Naive B cell (primary cell): Measurements from ENCODE around the gene AIFM3. TPM values are rescaled to one million over a fixed set of nuclear protein-coding genes. Genes with fewer than 3 reads are reported as not detected.
"Not testable (repeated sequence)": the region's sequence is repeated elsewhere in the genome, so short reads cannot be mapped to it uniquely, and the experiment has no call there.

Experiments
- ATAC-seq, 2 donors: fragments of 150-1000 bp; cut with Tn5 transposase; 2 replicates each; pipeline ENCODE4 v1.10.0; 2021; ENCODE audit warnings: low read depth in 2 of 2, mild to moderate bottlenecking in 2 of 2, moderate library complexity in 2 of 2
- DNase-seq: peaks from one replicate; pipeline ENCODE4 v3.0.0; 2022
- H3K27ac Mint-ChIP-seq, 6 donors: one replicate each; pipeline ENCODE4 v1.8.0; 2020 to 2022; ENCODE audit warnings: mild to moderate bottlenecking in 6 of 6, mixed read lengths in 6 of 6, moderate library complexity in 5 of 6, inconsistent platforms in 2 of 6
- H3K27me3 Mint-ChIP-seq, 3 donors: one replicate each; pipeline ENCODE4 v1.8.0; 2021 to 2022; ENCODE audit warnings: mixed read lengths in 3 of 3, mild to moderate bottlenecking in 1 of 3
- H3K36me3 Mint-ChIP-seq, 2 donors: one replicate each; pipeline ENCODE4 v1.8.0; 2020 to 2022; ENCODE audit warnings: mixed read lengths in 2 of 2, inconsistent platforms in 1 of 2, mild to moderate bottlenecking in 1 of 2
- H3K4me1 Mint-ChIP-seq, 3 donors: one replicate each; pipeline ENCODE4 v1.8.0; 2020 to 2022; ENCODE audit warnings: mixed read lengths in 3 of 3, inconsistent platforms in 1 of 3, mild to moderate bottlenecking in 1 of 3, moderate library complexity in 1 of 3
- H3K4me3 Mint-ChIP-seq, 8 donors: one replicate each; pipeline ENCODE4 v1.8.0; 2020 to 2022; ENCODE audit warnings: mild to moderate bottlenecking in 8 of 8, mixed read lengths in 8 of 8, moderate library complexity in 8 of 8, inconsistent platforms in 2 of 8
- H3K9me3 Mint-ChIP-seq, 7 donors: one replicate each; pipeline ENCODE4 v1.8.0; 2020 to 2022; ENCODE audit warnings: mixed read lengths in 7 of 7, mild to moderate bottlenecking in 5 of 7, inconsistent platforms in 2 of 7, moderate library complexity in 1 of 7
- polyA plus RNA-seq, 6 donors: library from polyadenylated mRNA; unstranded; fragments of 300-500 nt; fragmentation: Illumina TruSeq; gene quantifications; one replicate each; pipeline ENCODE4 v1.2.3, GENCODE V29; 2021; ENCODE audit warnings: low read depth in 6 of 6

Gene AIFM3
- polyA plus RNA-seq, 6 donors from 2014 or later = 0.26 to 0.82 TPM; not detected in 4

DNA sequence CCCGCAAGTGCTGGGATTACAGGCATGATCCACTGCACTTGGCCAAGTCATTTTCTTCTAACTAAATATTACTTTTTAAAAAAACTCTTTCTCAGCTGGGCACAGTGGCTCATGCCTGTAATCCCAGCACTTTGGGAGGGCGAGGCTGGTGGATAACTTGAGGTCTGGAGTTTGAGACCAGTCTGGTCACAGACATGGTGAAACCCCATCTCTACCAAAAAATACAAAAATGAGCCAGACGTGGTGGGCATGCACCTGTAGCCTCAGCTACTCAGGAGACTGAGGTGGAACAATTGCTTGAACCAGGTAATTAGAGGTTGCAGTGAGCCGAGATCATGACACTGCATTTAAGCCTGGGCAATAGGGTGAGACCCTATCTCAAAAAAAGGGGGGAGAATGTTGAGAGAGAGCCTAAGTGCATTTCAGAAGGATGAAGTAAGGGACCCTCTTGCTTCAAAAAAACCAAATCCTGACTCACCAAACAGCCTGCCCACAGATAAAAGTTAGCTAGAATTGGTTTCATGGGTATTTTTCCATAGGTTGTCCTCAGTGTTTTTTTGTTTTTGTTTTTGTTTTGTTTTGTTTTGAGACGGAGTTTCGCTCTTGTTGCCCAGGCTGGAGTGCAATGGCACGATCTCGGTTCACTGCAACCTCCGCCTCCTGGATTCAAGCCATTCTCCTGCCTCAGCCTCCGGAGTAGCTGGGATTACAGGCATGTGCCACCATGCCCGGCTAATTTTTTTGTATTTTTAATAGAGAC lies 31.1 kb upstream of the AIFM3 start:
- Mint-ChIP-seq H3K4me1 (peaks cover 40 to 73% (median 61%) of the 10 kb centered on the region in 3 donors), H3K27ac (peak overlapping the region in 1 of 6 donors; percentile 24), H3K4me3 (peak overlapping the region in 1 of 8 donors; percentile 23)
- H3K9me3 Mint-ChIP-seq, H3K27me3 Mint-ChIP-seq, H3K36me3 Mint-ChIP-seq, ATAC-seq, DNase-seq: not testable (repeated sequence)

DNA sequence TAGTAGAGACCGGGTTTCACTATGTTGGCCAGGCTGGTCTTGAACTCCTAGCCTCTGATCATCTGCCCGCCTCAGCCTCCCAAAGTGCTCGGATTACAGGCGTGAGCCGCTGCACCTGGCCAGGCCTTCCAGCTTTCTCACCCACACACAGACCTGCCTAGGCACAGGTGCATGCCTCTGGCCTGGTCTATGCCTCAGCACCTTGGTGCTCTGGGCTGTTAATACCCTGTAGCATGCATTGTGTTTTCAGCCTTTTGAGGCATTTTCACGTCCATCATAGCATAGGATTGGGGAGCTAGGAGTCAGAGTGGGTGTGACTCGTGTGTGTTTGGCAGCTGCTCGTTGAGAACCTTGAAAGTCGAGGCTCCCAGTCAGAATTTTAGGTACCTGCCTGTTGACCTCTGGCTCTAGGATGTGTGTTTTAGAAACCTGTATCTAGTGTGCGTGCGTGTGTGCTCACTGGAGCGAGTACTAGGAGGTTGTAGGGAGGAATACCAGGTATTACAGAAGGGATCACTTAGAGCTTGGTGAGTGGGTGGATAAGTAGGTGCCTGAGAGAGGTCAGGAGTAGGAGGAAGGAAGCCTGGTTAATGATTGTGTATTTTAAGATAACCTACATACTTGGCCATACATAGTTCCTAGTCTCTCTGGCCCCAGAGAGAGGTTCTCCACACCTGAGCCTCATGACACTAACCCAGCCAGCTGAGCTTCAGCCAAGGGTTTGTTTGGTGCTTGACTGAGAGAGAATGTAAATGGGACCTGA lies 29.8 kb upstream of the AIFM3 start:
- Mint-ChIP-seq H3K4me1 (peaks cover 42 to 76% (median 67%) of the 10 kb centered on the region in 3 donors), H3K9me3 (no peaks in the 10 kb centered on the region), H3K27me3 (no peaks in the 10 kb centered on the region), H3K27ac (peak overlapping the region in 3 of 6 donors; percentile 34 to 88 (median 62)), H3K36me3 (peaks cover 5 to 7% of the 10 kb centered on the region in 2 donors), H3K4me3 (peak overlapping the region in 6 of 8 donors; percentile 34 to 78 (median 62))
- DNase-seq = no peak
- ATAC-seq = no peak

DNA sequence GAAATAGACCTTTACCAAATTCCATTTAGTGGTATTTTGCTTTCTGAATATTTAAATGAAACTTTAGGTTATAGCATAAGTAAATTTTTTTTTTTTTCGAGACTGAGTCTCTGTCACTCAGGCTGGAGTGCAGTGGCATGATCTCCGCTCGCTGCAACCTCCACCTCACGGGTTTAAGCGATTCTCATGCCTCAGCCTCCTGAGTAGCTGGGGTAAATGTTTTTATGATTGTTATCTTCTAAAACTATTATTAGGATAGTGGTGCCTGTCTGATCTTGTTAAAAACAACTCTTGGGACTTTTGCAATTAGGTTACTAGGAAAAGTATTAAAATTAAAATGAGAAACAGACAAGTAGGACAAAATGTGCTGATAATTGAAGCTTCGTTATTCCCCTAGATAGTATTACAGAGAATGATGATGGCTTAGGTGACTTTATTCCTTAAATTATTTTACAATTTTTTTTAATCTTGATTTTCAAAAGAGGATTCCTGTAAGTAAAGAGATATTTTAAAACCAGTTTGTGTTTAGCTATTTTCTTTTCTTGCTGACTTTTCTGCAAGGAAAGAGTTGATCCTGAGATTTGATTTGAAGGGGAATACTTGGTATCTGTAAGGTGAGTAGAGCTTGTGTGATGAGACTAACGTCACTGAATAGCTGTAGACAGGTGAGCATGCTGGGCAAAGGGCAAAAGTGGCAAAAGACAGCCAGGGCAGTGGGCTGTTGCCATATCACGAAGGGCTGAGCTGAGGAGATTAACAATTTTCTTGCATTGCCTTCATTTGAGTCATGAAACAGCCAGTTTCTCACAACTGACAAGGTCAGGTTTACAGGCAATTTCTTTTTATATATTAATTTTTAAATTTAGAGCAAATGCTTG lies 29.0 kb upstream of the AIFM3 start:
- Mint-ChIP-seq H3K36me3 (peaks cover 5 to 7% of the 10 kb centered on the region in 2 donors), H3K4me1 (peaks cover 42 to 76% (median 70%) of the 10 kb centered on the region in 3 donors), H3K27me3 (no peaks in the 10 kb centered on the region), H3K27ac (peak overlapping the region in 2 of 6 donors; percentile 34 to 62), H3K9me3 (no peaks in the 10 kb centered on the region), H3K4me3 (peak overlapping the region in 1 of 8 donors; percentile 61)
- ATAC-seq = no peak
- DNase-seq = no peak

DNA sequence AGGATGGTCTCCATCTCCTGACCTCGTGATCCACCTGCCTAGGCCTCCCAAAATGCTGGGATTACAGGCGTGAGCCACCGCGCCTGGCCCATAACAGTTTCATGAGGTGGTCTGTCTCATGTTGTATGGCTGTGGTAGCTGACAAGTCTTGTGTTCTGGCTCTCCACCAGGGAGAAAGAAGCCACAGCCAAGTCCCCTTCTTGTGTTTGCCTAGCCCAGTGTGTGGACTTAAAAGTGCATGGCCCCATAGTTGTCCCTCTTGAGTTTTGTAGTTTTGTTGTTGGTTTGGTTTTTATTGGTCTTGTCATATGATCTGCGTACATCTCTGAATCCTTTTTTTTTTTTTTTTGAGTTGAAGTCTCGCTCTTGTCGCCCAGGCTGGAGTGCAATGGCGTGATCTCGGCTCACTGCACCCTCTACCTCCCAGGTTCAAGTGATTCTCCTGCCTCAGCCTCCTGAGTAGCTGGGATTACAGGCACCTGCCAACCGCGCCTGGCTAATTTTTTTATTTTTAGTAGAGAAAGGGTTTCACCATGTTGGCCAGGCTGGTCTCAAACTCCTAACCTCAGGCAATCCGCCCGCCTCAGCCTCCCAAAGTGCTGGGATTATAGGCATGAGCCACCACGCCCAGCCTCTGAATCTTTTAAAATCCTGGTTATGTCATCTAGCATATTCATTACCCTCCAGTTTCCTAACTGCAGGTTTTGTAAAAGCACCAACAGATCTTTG lies 27.4 kb upstream of the AIFM3 start:
- peak overlapping the region in 5 of 6 donors; percentile 59 to 74 (median 65) for H3K27ac Mint-ChIP-seq

DNA sequence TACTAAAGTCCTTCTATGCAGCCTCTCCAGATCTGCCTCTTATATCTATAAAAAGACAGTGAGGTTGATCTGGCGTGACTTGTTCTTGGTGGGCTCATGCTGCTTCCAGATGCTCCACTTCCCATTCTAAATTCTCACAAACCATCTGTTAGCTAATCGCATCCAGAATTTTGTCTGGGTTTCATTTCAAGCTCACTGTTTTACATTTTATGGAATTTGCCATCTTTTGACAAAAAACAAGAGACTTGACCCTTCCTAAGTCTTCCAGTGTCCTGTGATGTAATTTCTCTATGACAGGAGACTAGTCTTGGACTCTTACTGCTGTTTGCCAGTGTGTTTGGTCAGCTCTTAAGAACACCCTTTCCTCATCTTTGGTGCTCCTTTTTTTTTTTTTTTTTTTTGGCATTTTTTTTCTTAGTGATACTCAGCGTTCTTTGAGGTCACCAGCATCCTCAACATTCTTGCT lies 26.8 kb upstream of the AIFM3 start:
- no peaks in the 10 kb centered on the region for H3K27me3 Mint-ChIP-seq
- H3K27ac Mint-ChIP-seq = peak overlapping the region in 2 of 6 donors; percentile 59 to 74
- H3K4me3 Mint-ChIP-seq = no peak overlapping the region
- peaks cover 7 to 9% of the 10 kb centered on the region in 2 donors for H3K36me3 Mint-ChIP-seq
- ATAC-seq (no peak), DNase-seq (no peak)
- no peaks in the 10 kb centered on the region for H3K9me3 Mint-ChIP-seq
- peaks cover 43 to 79% (median 79%) of the 10 kb centered on the region in 3 donors for H3K4me1 Mint-ChIP-seq

More for the DNA sequence above, 27.4 kb upstream of the AIFM3 start:
- DNase-seq, H3K4me3 Mint-ChIP-seq, H3K9me3 Mint-ChIP-seq, ATAC-seq, H3K36me3 Mint-ChIP-seq, H3K27me3 Mint-ChIP-seq: not testable (repeated sequence)
- peaks cover 41 to 76% (median 75%) of the 10 kb centered on the region in 3 donors for H3K4me1 Mint-ChIP-seq

DNA sequence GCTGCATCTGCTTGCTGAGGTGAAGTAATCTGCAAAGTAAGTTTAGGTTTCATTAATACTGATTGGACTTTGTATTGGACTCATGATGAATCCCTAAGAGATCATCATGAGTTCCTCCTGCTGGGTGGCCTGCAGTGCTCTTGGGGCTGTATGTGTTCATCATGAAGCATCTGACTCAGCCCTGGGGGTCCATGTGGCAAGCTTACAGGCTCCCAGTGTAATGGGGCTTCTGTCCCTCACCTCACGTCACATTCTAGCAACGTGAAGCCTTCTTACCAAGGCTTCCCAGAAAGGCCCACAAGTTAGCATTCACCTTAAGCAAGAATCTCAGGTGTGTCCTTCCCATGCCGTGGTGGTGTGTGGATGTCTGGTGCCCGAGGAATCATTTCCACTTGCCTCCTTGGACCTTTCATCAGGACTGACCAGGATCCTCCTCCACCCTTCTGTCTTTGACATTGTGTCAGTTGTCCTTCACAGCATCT lies 26.1 kb upstream of the AIFM3 start:
- Mint-ChIP-seq H3K4me3 (no peak overlapping the region), H3K9me3 (no peaks in the 10 kb centered on the region)

DNA sequence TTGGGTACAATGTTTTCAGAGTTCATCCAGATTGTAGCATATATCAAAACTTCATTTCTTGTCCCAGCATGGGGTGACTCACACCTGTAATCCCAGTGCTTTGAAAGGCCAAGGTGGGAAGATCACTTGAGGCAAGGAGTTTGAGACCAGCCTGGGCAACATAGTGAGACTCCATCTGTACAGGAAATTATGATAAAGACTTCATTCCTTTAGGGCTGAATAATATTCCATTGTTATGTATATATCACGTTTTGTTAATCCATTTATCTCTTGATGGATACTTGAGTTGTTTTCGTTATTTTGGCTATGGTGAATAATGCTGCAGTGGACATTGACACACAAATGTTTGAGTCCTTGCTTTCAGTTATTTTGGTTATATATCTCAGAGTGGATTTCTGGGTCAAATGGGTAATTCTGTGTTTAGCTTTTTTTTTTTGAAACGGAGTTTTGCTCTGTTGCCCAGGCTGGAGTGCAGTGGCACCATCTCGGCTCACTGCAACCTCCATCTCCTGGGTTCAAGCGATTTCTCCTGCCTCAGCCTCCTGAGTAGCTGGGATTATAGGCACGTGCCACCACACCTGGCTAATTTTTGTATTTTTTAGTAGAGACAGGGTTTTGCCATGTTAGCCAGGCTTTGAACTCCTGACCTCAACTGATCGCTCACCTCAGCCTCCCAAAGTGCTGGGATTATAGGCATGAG lies 24.7 kb upstream of the AIFM3 start:
- DNase-seq, ATAC-seq, H3K36me3 Mint-ChIP-seq, H3K9me3 Mint-ChIP-seq, H3K27me3 Mint-ChIP-seq: not testable (repeated sequence)
- Mint-ChIP-seq H3K27ac (peak overlapping the region in 4 of 6 donors; percentile 51 to 86 (median 72)), H3K4me1 (peaks cover 48 to 88% (median 87%) of the 10 kb centered on the region in 3 donors), H3K4me3 (peak overlapping the region in 2 of 8 donors; percentile 26 to 43)

More for the DNA sequence above, 26.1 kb upstream of the AIFM3 start:
- DNase-seq (no peak), ATAC-seq (no peak)
- peaks cover 47 to 84% (median 83%) of the 10 kb centered on the region in 3 donors for H3K4me1 Mint-ChIP-seq
- peaks cover 7 to 9% of the 10 kb centered on the region in 2 donors for H3K36me3 Mint-ChIP-seq
- peak overlapping the region in 3 of 6 donors; percentile 1 to 44 (median 24) for H3K27ac Mint-ChIP-seq
- no peaks in the 10 kb centered on the region for H3K27me3 Mint-ChIP-seq

DNA sequence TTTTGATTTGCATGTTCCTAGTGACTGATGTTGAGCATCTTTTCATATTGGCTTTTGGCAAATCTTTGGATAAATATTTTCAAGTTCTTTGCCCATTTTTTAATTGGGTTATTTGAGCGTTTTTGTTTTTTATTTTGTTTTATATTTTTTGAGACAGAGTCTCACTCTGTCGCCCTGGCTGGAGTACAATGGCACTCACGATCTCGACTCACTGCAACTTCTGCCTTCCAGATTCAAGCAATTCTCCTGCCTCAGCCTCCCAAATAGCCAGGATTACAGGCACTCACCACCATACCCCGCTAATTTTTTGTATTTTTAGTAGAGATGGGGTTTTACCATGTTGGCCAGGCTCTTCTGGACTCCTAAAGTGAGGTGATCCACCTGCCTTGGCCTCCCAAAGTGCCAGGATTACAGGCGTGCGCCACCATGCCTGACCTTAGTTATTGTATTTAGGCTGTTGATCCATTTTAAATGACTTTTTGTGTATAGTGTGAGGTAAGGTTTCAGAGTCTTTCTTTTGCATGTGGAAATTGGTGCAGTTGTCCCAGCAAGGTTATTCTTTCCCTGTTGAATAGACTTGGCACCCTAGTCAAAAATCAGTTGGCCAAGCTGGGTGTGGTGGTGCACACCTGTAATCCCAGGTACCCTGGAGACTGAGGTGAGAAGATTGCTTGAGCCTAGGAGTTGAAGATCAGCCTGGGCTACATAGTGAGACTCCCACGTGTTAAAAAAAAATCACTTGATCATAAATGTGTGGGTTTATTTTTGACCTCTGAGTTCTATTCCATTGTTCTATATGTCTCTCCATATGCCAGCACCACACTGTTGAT lies 23.7 kb upstream of the AIFM3 start:
- peaks cover 42 to 86% (median 77%) of the 10 kb centered on the region in 3 donors for H3K4me1 Mint-ChIP-seq
- H3K9me3 Mint-ChIP-seq = no peaks in the 10 kb centered on the region
- no peak for ATAC-seq
- H3K27me3 Mint-ChIP-seq = no peaks in the 10 kb centered on the region
- peaks cover 0 to 5% of the 10 kb centered on the region in 2 donors for H3K36me3 Mint-ChIP-seq
- peak overlapping the region in 3 of 8 donors; percentile 16 to 59 (median 41) for H3K4me3 Mint-ChIP-seq
- H3K27ac Mint-ChIP-seq = peak overlapping the region in 3 of 6 donors; percentile 20 to 67 (median 59)
- no peak for DNase-seq

DNA sequence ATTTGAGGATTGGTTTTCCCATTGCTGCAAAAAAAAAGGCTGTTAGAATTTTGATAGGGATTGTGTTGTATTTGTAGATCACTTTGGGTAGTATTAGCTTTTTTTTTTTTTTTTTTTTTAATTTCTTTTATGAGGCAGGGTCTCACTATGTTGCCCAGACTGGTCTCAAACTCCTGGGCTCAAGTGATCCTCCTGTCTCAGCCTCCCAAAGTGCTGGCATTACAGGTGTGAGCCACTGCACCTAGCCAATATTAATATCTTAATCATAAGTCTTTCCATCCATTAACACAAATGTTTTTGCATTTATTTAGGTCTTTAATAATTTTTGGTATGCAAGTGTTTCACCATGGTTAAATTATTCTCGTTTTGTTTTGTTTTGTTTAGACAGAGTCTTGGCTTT lies 23.0 kb upstream of the AIFM3 start:
- peaks cover 0 to 5% of the 10 kb centered on the region in 2 donors for H3K36me3 Mint-ChIP-seq
- H3K4me3 Mint-ChIP-seq = peak overlapping the region in 1 of 8 donors; percentile 40
- H3K9me3 Mint-ChIP-seq = no peaks in the 10 kb centered on the region
- no peak overlapping the region for H3K27ac Mint-ChIP-seq
- no peaks in the 10 kb centered on the region for H3K27me3 Mint-ChIP-seq
- H3K4me1 Mint-ChIP-seq = peaks cover 36 to 82% (median 71%) of the 10 kb centered on the region in 3 donors
- DNase-seq (no peak), ATAC-seq (no peak)

DNA sequence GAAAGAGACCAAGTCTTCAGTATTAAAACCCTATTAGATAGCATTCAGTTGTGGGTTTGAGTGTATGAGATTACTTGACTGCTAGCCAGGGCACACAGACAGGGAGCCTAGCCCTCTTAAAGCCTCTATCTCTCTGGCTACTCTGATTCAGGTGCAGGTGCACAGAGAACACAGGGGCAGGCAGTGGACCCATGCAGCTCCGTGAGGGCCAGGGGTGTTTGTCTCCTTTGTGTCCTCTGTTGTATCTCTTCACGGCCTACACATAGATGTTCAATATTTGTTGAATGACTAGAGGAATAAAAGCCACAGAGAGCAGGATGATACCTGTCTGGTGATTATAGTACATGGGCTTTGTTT lies 21.5 kb upstream of the AIFM3 start:
- Mint-ChIP-seq H3K36me3 (peaks cover 5 to 13% of the 10 kb centered on the region in 2 donors), H3K4me1 (peaks cover 29 to 70% (median 60%) of the 10 kb centered on the region in 3 donors), H3K4me3 (no peak overlapping the region), H3K9me3 (no peaks in the 10 kb centered on the region), H3K27me3 (no peaks in the 10 kb centered on the region), H3K27ac (peak overlapping the region in 2 of 6 donors; percentile 34 to 45)
- DNase-seq (no peak), ATAC-seq (no peak)
